HL-60 (cell line): Measurements from ENCODE around the gene CACNA1S.

Source experiments
- GABPA ChIP-seq: IDR thresholded peaks from 2 replicates; pipeline ENCODE4 v1.6.1; 2012; ENCODE audit warnings: low read depth
- POLR2AphosphoS5 ChIP-seq: IDR thresholded peaks from 2 replicates; pipeline ENCODE4 v1.6.1; 2012; ENCODE audit warnings: low read depth
- SPI1 ChIP-seq: IDR thresholded peaks from 2 replicates; pipeline ENCODE4 v1.6.1; 2012; ENCODE audit warnings: low read depth, mild to moderate bottlenecking, borderline replicate concordance
- TF ChIP-seq, protein P1 (sequence below): IDR thresholded peaks from one replicate; pipeline ENCODE4 v1.5.1; 2011; ENCODE audit warnings: low read length, control low read depth, inconsistent platforms; ENCODE audit not compliant: insufficient read depth
- TF ChIP-seq, protein P2 (sequence below): IDR thresholded peaks from 2 replicates; pipeline ENCODE4 v1.6.1; 2012; ENCODE audit warnings: low read depth; ENCODE audit not compliant: insufficient replicate concordance

DNA sequence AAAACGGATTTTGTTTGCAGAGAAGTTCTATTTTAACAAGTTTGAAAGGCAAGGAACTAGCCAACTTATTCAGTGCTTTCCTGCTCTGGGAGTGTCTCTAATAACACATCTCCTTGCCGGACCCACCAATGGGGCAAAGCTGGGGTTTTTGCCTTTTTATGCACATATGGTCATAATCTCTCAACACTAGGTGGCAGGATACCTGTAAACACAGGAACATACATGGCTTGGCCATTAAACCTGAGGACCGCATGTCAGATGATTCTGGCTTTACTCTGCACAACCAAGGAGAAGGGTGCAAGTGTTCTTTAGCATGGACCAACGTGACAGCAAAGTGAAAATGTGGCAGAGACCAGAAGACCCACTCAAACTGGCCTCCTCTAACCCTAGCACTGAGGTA lies 37.2 kb upstream of the CACNA1S start:
- TF ChIP-seq POLR2AphosphoS5 = no peak
- TF ChIP-seq, protein P1, sequence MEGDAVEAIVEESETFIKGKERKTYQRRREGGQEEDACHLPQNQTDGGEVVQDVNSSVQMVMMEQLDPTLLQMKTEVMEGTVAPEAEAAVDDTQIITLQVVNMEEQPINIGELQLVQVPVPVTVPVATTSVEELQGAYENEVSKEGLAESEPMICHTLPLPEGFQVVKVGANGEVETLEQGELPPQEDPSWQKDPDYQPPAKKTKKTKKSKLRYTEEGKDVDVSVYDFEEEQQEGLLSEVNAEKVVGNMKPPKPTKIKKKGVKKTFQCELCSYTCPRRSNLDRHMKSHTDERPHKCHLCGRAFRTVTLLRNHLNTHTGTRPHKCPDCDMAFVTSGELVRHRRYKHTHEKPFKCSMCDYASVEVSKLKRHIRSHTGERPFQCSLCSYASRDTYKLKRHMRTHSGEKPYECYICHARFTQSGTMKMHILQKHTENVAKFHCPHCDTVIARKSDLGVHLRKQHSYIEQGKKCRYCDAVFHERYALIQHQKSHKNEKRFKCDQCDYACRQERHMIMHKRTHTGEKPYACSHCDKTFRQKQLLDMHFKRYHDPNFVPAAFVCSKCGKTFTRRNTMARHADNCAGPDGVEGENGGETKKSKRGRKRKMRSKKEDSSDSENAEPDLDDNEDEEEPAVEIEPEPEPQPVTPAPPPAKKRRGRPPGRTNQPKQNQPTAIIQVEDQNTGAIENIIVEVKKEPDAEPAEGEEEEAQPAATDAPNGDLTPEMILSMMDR = peak; percentile 3
- TF ChIP-seq, protein P2, sequence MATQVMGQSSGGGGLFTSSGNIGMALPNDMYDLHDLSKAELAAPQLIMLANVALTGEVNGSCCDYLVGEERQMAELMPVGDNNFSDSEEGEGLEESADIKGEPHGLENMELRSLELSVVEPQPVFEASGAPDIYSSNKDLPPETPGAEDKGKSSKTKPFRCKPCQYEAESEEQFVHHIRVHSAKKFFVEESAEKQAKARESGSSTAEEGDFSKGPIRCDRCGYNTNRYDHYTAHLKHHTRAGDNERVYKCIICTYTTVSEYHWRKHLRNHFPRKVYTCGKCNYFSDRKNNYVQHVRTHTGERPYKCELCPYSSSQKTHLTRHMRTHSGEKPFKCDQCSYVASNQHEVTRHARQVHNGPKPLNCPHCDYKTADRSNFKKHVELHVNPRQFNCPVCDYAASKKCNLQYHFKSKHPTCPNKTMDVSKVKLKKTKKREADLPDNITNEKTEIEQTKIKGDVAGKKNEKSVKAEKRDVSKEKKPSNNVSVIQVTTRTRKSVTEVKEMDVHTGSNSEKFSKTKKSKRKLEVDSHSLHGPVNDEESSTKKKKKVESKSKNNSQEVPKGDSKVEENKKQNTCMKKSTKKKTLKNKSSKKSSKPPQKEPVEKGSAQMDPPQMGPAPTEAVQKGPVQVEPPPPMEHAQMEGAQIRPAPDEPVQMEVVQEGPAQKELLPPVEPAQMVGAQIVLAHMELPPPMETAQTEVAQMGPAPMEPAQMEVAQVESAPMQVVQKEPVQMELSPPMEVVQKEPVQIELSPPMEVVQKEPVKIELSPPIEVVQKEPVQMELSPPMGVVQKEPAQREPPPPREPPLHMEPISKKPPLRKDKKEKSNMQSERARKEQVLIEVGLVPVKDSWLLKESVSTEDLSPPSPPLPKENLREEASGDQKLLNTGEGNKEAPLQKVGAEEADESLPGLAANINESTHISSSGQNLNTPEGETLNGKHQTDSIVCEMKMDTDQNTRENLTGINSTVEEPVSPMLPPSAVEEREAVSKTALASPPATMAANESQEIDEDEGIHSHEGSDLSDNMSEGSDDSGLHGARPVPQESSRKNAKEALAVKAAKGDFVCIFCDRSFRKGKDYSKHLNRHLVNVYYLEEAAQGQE = no peak
- TF ChIP-seq GABPA = no peak
- TF ChIP-seq SPI1 = no peak
